HepG2 (cell line): ENCODE results near the gene ERCC4.

Experiments
- CTCF ChIP-seq: sonication (generic); formaldehyde crosslinking; IDR thresholded peaks from 2 replicates; pipeline ENCODE4 v1.5.0; 2020; ENCODE audit warnings: mild to moderate bottlenecking, missing genetic modification reagents, moderate library complexity
- SUZ12 ChIP-seq: fragments of 150-350 bp; IDR thresholded peaks from 2 replicates; pipeline ENCODE4 v1.6.1; 2014; ENCODE audit warnings: low read depth, low read length

GRCh38 chr16:13948086-13948485, 28.1 kb downstream of the ERCC4 start:
- TF ChIP-seq SUZ12 (no peak), CTCF (CRISPR knock-in tag) (no peak)
